ENCODE measurements around the gene CYTH3. TPM values are rescaled to one million over a fixed set of nuclear protein-coding genes. Genes with fewer than 3 reads are reported as not detected.

CYTH3 gene
- total and polyA plus RNA-seq, 2 of the 13 experiments (the other 11 are each of a cell fraction or from before 2014, with no cell fraction given) = 3.1 to 3.8 TPM

GRCh38 chr7:6294839-6295238, 22.4 kb upstream of the CYTH3 start (continued):
- TF ChIP-seq ZNF513 (CRISPR knock-in tag; conservative IDR thresholded peaks at IDR 0.05) = no peak
- no peak for TF ChIP-seq ZNF33A (CRISPR knock-in tag; IDR thresholded peaks at IDR 0.05; ENCODE audit: borderline replicate concordance)
- TF ChIP-seq TBP (CRISPR knock-in tag; IDR thresholded peaks at IDR 0.05) = no peak
- no peak for TF ChIP-seq ZBTB46 (CRISPR knock-in tag; IDR thresholded peaks at IDR 0.05; ENCODE audit: borderline replicate concordance)
- no peak for TF ChIP-seq ELF4 (CRISPR knock-in tag; IDR thresholded peaks at IDR 0.05; ENCODE audit: borderline replicate concordance)
- TF ChIP-seq ZGPAT (CRISPR knock-in tag; IDR thresholded peaks at IDR 0.05) = no peak
- no peak for TF ChIP-seq TFAP4 (IDR thresholded peaks at IDR 0.05; ENCODE audit: borderline replicate concordance, low read depth)
